ENCODE results near the gene TMEM255A. TPM values are rescaled to one million over a fixed set of nuclear protein-coding genes. Genes with fewer than 3 reads are reported as not detected.

Gene TMEM255A
- total and polyA plus RNA-seq, 2 experiments from 2014 or later: 0.21 to 0.28 TPM

- H4K20me1 ChIP-seq (replicated peaks; ENCODE audit: insufficient read depth): no peaks in the 10 kb centered on the region
- no peak overlapping the region for H2AFZ ChIP-seq
- H3K27ac Mint-ChIP-seq: no peak overlapping the region
- H3K9me3 Mint-ChIP-seq: no peaks in the 10 kb centered on the region
- no peak for DNase-seq (ENCODE audit: low spot score)
- no peaks in the 10 kb centered on the region for H3F3A ChIP-seq (replicated peaks; ENCODE audit: low read depth)
- H3K27me3 Mint-ChIP-seq (ENCODE audit: insufficient read depth, low read depth, poor library complexity): peaks cover 5% of the 10 kb centered on the region
- H3K79me2 ChIP-seq (replicated peaks; ENCODE audit: insufficient read depth): no peaks in the 10 kb centered on the region
- no peak for TF ChIP-seq POLR2AphosphoS5 (IDR thresholded peaks at IDR 0.05; ENCODE audit: low read depth)
- TF ChIP-seq JUNB (IDR thresholded peaks at IDR 0.05; ENCODE audit: unreplicated experiment): no peak
- TF ChIP-seq, protein P1, sequence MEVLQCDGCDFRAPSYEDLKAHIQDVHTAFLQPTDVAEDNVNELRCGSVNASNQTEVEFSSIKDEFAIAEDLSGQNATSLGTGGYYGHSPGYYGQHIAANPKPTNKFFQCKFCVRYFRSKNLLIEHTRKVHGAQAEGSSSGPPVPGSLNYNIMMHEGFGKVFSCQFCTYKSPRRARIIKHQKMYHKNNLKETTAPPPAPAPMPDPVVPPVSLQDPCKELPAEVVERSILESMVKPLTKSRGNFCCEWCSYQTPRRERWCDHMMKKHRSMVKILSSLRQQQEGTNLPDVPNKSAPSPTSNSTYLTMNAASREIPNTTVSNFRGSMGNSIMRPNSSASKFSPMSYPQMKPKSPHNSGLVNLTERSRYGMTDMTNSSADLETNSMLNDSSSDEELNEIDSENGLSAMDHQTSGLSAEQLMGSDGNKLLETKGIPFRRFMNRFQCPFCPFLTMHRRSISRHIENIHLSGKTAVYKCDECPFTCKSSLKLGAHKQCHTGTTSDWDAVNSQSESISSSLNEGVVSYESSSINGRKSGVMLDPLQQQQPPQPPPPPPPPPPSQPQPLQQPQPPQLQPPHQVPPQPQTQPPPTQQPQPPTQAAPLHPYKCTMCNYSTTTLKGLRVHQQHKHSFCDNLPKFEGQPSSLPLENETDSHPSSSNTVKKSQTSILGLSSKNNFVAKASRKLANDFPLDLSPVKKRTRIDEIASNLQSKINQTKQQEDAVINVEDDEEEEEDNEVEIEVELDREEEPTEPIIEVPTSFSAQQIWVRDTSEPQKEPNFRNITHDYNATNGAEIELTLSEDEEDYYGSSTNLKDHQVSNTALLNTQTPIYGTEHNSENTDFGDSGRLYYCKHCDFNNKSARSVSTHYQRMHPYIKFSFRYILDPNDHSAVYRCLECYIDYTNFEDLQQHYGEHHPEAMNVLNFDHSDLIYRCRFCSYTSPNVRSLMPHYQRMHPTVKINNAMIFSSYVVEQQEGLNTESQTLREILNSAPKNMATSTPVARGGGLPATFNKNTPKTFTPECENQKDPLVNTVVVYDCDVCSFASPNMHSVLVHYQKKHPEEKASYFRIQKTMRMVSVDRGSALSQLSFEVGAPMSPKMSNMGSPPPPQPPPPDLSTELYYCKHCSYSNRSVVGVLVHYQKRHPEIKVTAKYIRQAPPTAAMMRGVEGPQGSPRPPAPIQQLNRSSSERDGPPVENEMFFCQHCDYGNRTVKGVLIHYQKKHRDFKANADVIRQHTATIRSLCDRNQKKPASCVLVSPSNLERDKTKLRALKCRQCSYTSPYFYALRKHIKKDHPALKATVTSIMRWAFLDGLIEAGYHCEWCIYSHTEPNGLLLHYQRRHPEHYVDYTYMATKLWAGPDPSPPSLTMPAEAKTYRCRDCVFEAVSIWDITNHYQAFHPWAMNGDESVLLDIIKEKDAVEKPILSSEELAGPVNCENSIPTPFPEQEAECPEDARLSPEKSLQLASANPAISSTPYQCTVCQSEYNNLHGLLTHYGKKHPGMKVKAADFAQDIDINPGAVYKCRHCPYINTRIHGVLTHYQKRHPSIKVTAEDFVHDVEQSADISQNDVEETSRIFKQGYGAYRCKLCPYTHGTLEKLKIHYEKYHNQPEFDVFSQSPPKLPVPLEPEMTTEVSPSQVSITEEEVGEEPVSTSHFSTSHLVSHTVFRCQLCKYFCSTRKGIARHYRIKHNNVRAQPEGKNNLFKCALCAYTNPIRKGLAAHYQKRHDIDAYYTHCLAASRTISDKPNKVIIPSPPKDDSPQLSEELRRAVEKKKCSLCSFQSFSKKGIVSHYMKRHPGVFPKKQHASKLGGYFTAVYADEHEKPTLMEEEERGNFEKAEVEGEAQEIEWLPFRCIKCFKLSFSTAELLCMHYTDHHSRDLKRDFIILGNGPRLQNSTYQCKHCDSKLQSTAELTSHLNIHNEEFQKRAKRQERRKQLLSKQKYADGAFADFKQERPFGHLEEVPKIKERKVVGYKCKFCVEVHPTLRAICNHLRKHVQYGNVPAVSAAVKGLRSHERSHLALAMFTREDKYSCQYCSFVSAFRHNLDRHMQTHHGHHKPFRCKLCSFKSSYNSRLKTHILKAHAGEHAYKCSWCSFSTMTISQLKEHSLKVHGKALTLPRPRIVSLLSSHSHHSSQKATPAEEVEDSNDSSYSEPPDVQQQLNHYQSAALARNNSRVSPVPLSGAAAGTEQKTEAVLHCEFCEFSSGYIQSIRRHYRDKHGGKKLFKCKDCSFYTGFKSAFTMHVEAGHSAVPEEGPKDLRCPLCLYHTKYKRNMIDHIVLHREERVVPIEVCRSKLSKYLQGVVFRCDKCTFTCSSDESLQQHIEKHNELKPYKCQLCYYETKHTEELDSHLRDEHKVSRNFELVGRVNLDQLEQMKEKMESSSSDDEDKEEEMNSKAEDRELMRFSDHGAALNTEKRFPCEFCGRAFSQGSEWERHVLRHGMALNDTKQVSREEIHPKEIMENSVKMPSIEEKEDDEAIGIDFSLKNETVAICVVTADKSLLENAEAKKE (CRISPR knock-in tag; IDR thresholded peaks at IDR 0.05): no peak
- TF ChIP-seq, protein P2, sequence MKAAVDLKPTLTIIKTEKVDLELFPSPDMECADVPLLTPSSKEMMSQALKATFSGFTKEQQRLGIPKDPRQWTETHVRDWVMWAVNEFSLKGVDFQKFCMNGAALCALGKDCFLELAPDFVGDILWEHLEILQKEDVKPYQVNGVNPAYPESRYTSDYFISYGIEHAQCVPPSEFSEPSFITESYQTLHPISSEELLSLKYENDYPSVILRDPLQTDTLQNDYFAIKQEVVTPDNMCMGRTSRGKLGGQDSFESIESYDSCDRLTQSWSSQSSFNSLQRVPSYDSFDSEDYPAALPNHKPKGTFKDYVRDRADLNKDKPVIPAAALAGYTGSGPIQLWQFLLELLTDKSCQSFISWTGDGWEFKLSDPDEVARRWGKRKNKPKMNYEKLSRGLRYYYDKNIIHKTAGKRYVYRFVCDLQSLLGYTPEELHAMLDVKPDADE (IDR thresholded peaks at IDR 0.05): no peak
- TF ChIP-seq ZNF114 (CRISPR knock-in tag; IDR thresholded peaks at IDR 0.05): no peak
- no peak for TF ChIP-seq CREB1 (CRISPR knock-in tag; IDR thresholded peaks at IDR 0.05; ENCODE audit: low read depth)
- TF ChIP-seq CTCF (conservative IDR thresholded peaks at IDR 0.05; ENCODE audit: low read depth in 2 of 2): no peak
- TF ChIP-seq, protein P3, sequence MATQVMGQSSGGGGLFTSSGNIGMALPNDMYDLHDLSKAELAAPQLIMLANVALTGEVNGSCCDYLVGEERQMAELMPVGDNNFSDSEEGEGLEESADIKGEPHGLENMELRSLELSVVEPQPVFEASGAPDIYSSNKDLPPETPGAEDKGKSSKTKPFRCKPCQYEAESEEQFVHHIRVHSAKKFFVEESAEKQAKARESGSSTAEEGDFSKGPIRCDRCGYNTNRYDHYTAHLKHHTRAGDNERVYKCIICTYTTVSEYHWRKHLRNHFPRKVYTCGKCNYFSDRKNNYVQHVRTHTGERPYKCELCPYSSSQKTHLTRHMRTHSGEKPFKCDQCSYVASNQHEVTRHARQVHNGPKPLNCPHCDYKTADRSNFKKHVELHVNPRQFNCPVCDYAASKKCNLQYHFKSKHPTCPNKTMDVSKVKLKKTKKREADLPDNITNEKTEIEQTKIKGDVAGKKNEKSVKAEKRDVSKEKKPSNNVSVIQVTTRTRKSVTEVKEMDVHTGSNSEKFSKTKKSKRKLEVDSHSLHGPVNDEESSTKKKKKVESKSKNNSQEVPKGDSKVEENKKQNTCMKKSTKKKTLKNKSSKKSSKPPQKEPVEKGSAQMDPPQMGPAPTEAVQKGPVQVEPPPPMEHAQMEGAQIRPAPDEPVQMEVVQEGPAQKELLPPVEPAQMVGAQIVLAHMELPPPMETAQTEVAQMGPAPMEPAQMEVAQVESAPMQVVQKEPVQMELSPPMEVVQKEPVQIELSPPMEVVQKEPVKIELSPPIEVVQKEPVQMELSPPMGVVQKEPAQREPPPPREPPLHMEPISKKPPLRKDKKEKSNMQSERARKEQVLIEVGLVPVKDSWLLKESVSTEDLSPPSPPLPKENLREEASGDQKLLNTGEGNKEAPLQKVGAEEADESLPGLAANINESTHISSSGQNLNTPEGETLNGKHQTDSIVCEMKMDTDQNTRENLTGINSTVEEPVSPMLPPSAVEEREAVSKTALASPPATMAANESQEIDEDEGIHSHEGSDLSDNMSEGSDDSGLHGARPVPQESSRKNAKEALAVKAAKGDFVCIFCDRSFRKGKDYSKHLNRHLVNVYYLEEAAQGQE (IDR thresholded peaks at IDR 0.05; ENCODE audit: unreplicated experiment): no peak
- TF ChIP-seq STAT1 (IDR thresholded peaks at IDR 0.05; ENCODE audit: unreplicated experiment): no peak
- TF ChIP-seq NANOG (IDR thresholded peaks at IDR 0.05; ENCODE audit: borderline replicate concordance): no peak
- no peak for TF ChIP-seq EZH2 (IDR thresholded peaks at IDR 0.05; ENCODE audit: low read depth, unreplicated experiment)
- TF ChIP-seq EZH2phosphoT487 (IDR thresholded peaks at IDR 0.05; ENCODE audit: unreplicated experiment): no peak
- no peak for TF ChIP-seq ZNF331 (CRISPR knock-in tag; IDR thresholded peaks at IDR 0.05; ENCODE audit: low read depth)
- no peaks in the 10 kb centered on the region; the same call in 2 of the 3 replicates for H3K36me3 Mint-ChIP-seq (ENCODE audit: low read depth)
- H3K4me2 ChIP-seq: no peak overlapping the region
- H3K9me2 ChIP-seq (ENCODE audit: insufficient read depth): no peaks in the 10 kb centered on the region
- no peak overlapping the region for H3K4me3 ChIP-seq
- H3K4me3 Mint-ChIP-seq: no peak overlapping the region
- no peak for ATAC-seq
- H3K4me1 Mint-ChIP-seq: peaks cover 14% of the 10 kb centered on the region
- no peak overlapping the region for H3K27ac ChIP-seq (ENCODE audit: low read depth)
- peaks cover 21% of the 10 kb centered on the region; the same call in 1 of the 2 replicates for H3K27me3 ChIP-seq (ENCODE audit: insufficient read depth)
- peaks cover 3% of the 10 kb centered on the region for H3K4me1 ChIP-seq (ENCODE audit: insufficient read depth)
- no peaks in the 10 kb centered on the region for H3K36me3 ChIP-seq (ENCODE audit: insufficient read depth)
Observed at GRCh38 chrX:120281021-120281624, 30.1 kb downstream of the TMEM255A start.
